ENCODE results near the gene UGT1A7.

- no peak for TF ChIP-seq POLR2A (IDR thresholded peaks at IDR 0.05)
- TF ChIP-seq CTCF (IDR thresholded peaks at IDR 0.05): no peak
Measured at GRCh38 chr2:233799716-233800115, 118.0 kb downstream of the UGT1A7 start.
